Mucosa of descending colon (tissue), 3 donors: Measurements from ENCODE around the gene MSI1. TPM values are rescaled to one million over a fixed set of nuclear protein-coding genes. Genes with fewer than 3 reads are reported as not detected.

Experiments used
- ATAC-seq: fragments of 200-7000 bp; cut with Tn5 transposase; one replicate; pipeline ENCODE4 v1.9.1; 2020; ENCODE audit warnings: mild to moderate bottlenecking, moderate library complexity
- DNase-seq, 3 donors: peaks; one replicate each; pipeline ENCODE4 v3.0.0-alpha.2; 2020
- H3K36me3 ChIP-seq: fragments of 200-600 bp; one replicate; pipeline ENCODE4 v1.8.0; 2021; ENCODE audit warnings: low read depth, mild to moderate bottlenecking
- H3K4me1 ChIP-seq: fragments of 200-600 bp; one replicate; pipeline ENCODE4 v1.8.0; 2021; ENCODE audit warnings: low read depth, mild to moderate bottlenecking
- H3K4me3 ChIP-seq: fragments of 200-600 bp; one replicate; pipeline ENCODE4 v1.8.0; 2021; ENCODE audit warnings: mild to moderate bottlenecking
- H3K9me3 ChIP-seq: fragments of 200-600 bp; one replicate; pipeline ENCODE4 v1.8.0; 2021; ENCODE audit warnings: mild to moderate bottlenecking
- intact Hi-C, 2 donors: fragments of 100-400 bp; cut with DNase I in 1 of 2; cut with micrococcal nuclease in 1 of 2; formaldehyde crosslinking; loops; one replicate each; pipeline versions ENCODE4 v1.11.0 to v1.11.1; 2022; cut with DNase I, micrococcal nuclease
- total RNA-seq, 3 donors: library from RNA; stranded (reverse); fragmentation: NEBNext Ultra II Directional in 2 of 3; extraction: Animal tissue kit (Norgen Biotek cat#: 25700) in 2 of 3; gene quantifications; one replicate each; pipeline versions ENCODE4 v1.2.1 to v1.2.4, GENCODE V29; 2021 to 2023
- TF ChIP-seq, protein P1 (sequence below): fragments of 200-600 bp; IDR thresholded peaks from one replicate; pipeline ENCODE4 v1.8.0; 2022; ENCODE audit warnings: antibody characterized with exemption, mild to moderate bottlenecking
- donor health status: DM: no; HTN: no; CAD: no; lungs with moderate emphysema.
- donor health status: DM: no; HTN: no; CAD: no.
- donor health status: DM: no; HTN: yes; CAD: no.

The MSI1 gene
- total RNA-seq, 3 donors from 2014 or later, result 3.7 to 6.3 (median 3.8) TPM

DNA sequence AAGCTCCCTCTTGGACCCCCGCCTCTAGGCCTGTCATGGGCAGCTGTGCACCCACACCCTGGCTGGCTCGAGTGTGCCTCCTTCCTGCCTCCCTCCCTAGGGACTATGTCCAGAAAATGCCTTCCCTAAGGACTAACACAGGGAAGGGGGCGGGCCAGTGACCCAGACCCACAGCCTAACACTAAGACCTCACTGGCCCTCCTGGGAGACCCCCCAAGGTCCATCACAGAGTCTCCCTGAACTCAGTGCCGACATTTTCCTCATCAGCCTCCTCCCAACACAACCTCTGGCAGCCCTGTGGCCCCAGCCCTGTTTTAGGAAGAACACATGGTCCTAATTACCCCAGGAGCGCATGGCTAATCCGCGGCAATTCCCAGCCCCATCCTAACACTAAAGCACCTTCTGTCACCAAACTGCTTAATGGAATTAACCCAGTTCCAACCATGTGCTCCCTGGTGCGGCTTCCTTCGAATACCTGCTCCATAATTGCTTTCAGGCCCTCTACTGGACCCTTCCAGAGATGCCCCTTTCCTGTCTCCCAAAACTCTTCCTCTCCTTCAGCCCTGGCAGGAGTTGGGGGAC, 5.6 kb downstream of the MSI1 start:
- peaks cover 33% of the 10 kb centered on the region for H3K4me1 ChIP-seq
- ATAC-seq (no peak), DNase-seq (no peak)
- TF ChIP-seq, protein P1, sequence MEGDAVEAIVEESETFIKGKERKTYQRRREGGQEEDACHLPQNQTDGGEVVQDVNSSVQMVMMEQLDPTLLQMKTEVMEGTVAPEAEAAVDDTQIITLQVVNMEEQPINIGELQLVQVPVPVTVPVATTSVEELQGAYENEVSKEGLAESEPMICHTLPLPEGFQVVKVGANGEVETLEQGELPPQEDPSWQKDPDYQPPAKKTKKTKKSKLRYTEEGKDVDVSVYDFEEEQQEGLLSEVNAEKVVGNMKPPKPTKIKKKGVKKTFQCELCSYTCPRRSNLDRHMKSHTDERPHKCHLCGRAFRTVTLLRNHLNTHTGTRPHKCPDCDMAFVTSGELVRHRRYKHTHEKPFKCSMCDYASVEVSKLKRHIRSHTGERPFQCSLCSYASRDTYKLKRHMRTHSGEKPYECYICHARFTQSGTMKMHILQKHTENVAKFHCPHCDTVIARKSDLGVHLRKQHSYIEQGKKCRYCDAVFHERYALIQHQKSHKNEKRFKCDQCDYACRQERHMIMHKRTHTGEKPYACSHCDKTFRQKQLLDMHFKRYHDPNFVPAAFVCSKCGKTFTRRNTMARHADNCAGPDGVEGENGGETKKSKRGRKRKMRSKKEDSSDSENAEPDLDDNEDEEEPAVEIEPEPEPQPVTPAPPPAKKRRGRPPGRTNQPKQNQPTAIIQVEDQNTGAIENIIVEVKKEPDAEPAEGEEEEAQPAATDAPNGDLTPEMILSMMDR, result no peak
- intact Hi-C loops, result no loop called here
- no peaks in the 10 kb centered on the region for H3K9me3 ChIP-seq
- no peak overlapping the region for H3K4me3 ChIP-seq
- H3K36me3 ChIP-seq, result no peaks in the 10 kb centered on the region

DNA sequence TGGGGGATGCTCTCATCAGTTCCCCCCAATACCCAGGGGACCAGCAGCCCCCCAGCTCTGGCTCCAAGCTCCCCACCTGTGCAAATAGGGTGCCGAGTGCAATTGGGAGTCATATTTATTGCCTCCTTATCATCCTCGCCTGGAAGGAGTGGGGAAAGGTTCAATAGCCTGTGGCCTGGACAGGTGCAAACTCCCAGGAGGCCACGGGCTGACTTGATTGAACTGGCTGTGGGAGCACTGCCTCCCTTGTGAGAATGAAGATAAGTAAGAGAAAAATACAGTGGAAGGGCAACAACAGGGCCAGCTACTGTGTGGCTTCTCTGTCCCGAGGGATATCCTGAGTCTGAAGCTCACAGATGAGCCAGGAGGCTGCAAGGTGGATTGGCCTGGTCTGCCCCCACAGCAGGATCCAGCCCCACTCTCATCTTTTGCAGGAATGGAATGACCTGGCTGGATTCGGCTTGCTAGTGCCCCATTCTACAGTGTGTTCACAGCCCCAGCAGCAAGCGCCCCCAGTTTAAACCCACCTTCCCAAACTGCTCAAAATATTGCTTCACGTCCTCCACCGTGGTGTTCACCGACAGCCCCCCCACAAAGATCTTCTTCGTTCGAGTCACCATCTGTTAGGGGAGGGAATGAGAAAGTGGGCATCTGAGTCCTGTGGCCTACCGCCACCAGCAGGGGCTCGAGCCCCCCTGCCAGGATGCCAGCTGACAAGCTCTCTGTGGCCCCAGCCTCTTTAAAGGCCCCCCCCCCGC, 6.3 kb downstream of the MSI1 start:
- TF ChIP-seq, protein P1, result no peak
- Histone ChIP-seq H3K4me1 (peaks cover 26% of the 10 kb centered on the region), H3K36me3 (no peaks in the 10 kb centered on the region), H3K4me3 (no peak overlapping the region), H3K9me3 (no peaks in the 10 kb centered on the region)
- DNase-seq, result no peak
- no peak for ATAC-seq
- intact Hi-C loops, result no loop called here

- H3K4me1 ChIP-seq, result peaks cover 26% of the 10 kb centered on the region
- H3K4me3 ChIP-seq, result no peak overlapping the region
- TF ChIP-seq, protein P1, result no peak
- H3K9me3 ChIP-seq, result no peaks in the 10 kb centered on the region
- H3K36me3 ChIP-seq, result no peaks in the 10 kb centered on the region
- intact Hi-C loops, result no loop called here
- no peak for ATAC-seq
- no peak for DNase-seq
Observed at GRCh38 chr12:120361506-120362208, 7.3 kb downstream of the MSI1 start.

- no peaks in the 10 kb centered on the region for H3K36me3 ChIP-seq
- intact Hi-C loops, result loop anchor here in 1 of 2 donors (5.0 kb wide), 1 partner anchor 73 kb away; no protein-coding TSS in a partner anchor
- no peak for ATAC-seq
- no peak for DNase-seq
- TF ChIP-seq, protein P1, result no peak
- no peaks in the 10 kb centered on the region for H3K9me3 ChIP-seq
- no peak overlapping the region for H3K4me3 ChIP-seq
- peaks cover 6% of the 10 kb centered on the region for H3K4me1 ChIP-seq
Observed at GRCh38 chr12:120359128-120359527, 9.8 kb downstream of the MSI1 start.

- no peak for ATAC-seq
- Histone ChIP-seq H3K36me3 (no peaks in the 10 kb centered on the region), H3K4me1 (peaks cover 6% of the 10 kb centered on the region), H3K9me3 (no peaks in the 10 kb centered on the region), H3K4me3 (no peak overlapping the region)
- intact Hi-C loops, result loop anchor here in 1 of 2 donors (5.0 kb wide), 1 partner anchor 74 kb away; no protein-coding TSS in a partner anchor
- TF ChIP-seq, protein P1, result no peak
- DNase-seq, result no peak
Observed at GRCh38 chr12:120358412-120359100, 10.4 kb downstream of the MSI1 start.
